HEK293T (cell line): ENCODE measurements around the gene ADAMTS15.

Experiments used
- ARNT ChIP-seq: fragments of 450-650 bp; IDR thresholded peaks from 2 replicates; pipeline ENCODE4 v1.6.1; 2017; ENCODE audit warnings: mild to moderate bottlenecking
- BHLHE40 ChIP-seq: fragments of 450-650 bp; IDR thresholded peaks from 2 replicates; pipeline ENCODE4 v1.6.1; 2016; ENCODE audit warnings: mild to moderate bottlenecking, moderate library complexity, borderline replicate concordance
- CTBP1 ChIP-seq: fragments of 450-650 bp; IDR thresholded peaks from 2 replicates; pipeline ENCODE4 v1.6.1; 2016; ENCODE audit warnings: borderline replicate concordance
- ELF4 ChIP-seq: fragments of 450-650 bp; IDR thresholded peaks from 2 replicates; pipeline ENCODE4 v1.6.1; 2017; ENCODE audit warnings: antibody characterized with exemption
- FOXA1 ChIP-seq: fragments of 450-650 bp; IDR thresholded peaks from 2 replicates; pipeline ENCODE4 v1.6.1; 2016; ENCODE audit warnings: mild to moderate bottlenecking
- FOXK2 ChIP-seq: fragments of 450-650 bp; IDR thresholded peaks from 2 replicates; pipeline ENCODE4 v1.6.1; 2016; ENCODE audit warnings: mild to moderate bottlenecking
- FOXM1 ChIP-seq: fragments of 450-650 bp; IDR thresholded peaks from 2 replicates; pipeline ENCODE4 v1.6.1; 2017; ENCODE audit warnings: mild to moderate bottlenecking, borderline replicate concordance
- LEF1 ChIP-seq: fragments of 450-650 bp; IDR thresholded peaks from 2 replicates; pipeline ENCODE4 v1.6.1; 2017; ENCODE audit warnings: mild to moderate bottlenecking, borderline replicate concordance
- NFRKB ChIP-seq: fragments of 450-650 bp; IDR thresholded peaks from 2 replicates; pipeline ENCODE4 v1.6.1; 2016; ENCODE audit warnings: mild to moderate bottlenecking, moderate library complexity
- SP1 ChIP-seq: fragments of 450-650 bp; IDR thresholded peaks from 2 replicates; pipeline ENCODE4 v1.6.1; 2017
- TARDBP ChIP-seq: fragments of 450-650 bp; IDR thresholded peaks from 2 replicates; pipeline ENCODE4 v1.6.1; 2016
- ZNF384 ChIP-seq: fragments of 450-650 bp; IDR thresholded peaks from 2 replicates; pipeline ENCODE4 v1.6.1; 2016
- TF ChIP-seq, protein P1 (sequence below): fragments of 450-650 bp; IDR thresholded peaks from 2 replicates; pipeline ENCODE4 v1.6.1; 2016

DNA sequence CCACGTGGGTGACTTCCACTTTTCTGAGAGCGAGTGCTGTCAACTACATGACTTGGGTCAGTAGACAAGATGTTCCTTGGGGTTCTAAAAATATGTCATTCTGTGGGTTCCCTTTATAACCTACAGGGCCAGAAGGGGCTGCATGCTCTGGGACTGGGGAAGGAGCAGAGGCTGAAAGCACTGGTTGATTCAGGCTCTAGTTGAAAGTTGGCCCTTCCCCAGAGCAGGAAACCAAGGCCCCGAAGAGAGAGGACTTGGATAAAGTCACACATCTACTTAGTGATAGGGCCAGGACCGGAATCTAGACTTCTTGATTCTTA, 9.9 kb downstream of the ADAMTS15 start:
- TF ChIP-seq, protein P1, sequence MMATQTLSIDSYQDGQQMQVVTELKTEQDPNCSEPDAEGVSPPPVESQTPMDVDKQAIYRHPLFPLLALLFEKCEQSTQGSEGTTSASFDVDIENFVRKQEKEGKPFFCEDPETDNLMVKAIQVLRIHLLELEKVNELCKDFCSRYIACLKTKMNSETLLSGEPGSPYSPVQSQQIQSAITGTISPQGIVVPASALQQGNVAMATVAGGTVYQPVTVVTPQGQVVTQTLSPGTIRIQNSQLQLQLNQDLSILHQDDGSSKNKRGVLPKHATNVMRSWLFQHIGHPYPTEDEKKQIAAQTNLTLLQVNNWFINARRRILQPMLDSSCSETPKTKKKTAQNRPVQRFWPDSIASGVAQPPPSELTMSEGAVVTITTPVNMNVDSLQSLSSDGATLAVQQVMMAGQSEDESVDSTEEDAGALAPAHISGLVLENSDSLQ = no peak
- TF ChIP-seq TARDBP (no peak), FOXA1 (no peak), FOXK2 (no peak), BHLHE40 (no peak), SP1 (no peak), CTBP1 (no peak), ARNT (no peak), ELF4 (no peak), NFRKB (no peak), ZNF384 (no peak), LEF1 (no peak), FOXM1 (no peak)
